ENCODE measurements around the gene BAHCC1.

BAHCC1 gene

GRCh38 chr17:81464586-81464985 lies 69.3 kb downstream of the BAHCC1 start:
- no peak for DNase-seq

GRCh38 chr17:81465910-81466309 lies 70.7 kb downstream of the BAHCC1 start:
- DNase-seq, result no peak

GRCh38 chr17:81466564-81467472 lies 71.6 kb downstream of the BAHCC1 start:
- DNase-seq, result no peak

- no peak for DNase-seq
These were observed 73.0 kb downstream of the BAHCC1 start for GRCh38 chr17:81468111-81468769.

GRCh38 chr17:81468770-81469121 lies 73.5 kb downstream of the BAHCC1 start:
- no peak for DNase-seq

- DNase-seq, result no peak
These were observed 74.0 kb downstream of the BAHCC1 start for GRCh38 chr17:81469266-81469665.

- no peak for DNase-seq
These were observed 75.2 kb downstream of the BAHCC1 start for GRCh38 chr17:81470270-81470943.

GRCh38 chr17:81470944-81471817 lies 75.9 kb downstream of the BAHCC1 start:
- no peak for DNase-seq

- peak in 1 of 2 donors; percentile 27 for DNase-seq
These were observed 76.7 kb downstream of the BAHCC1 start for GRCh38 chr17:81471818-81472456.

GRCh38 chr17:81473019-81473418 lies 77.8 kb downstream of the BAHCC1 start:
- DNase-seq, result no peak

GRCh38 chr17:81474958-81475357 lies 79.7 kb downstream of the BAHCC1 start:
- no peak for DNase-seq

- no peak for DNase-seq
These were observed 80.8 kb downstream of the BAHCC1 start for GRCh38 chr17:81476097-81476496.

GRCh38 chr17:81476635-81477034 lies 81.4 kb downstream of the BAHCC1 start:
- DNase-seq, result no peak

- DNase-seq, result no peak
These were observed 81.9 kb downstream of the BAHCC1 start for GRCh38 chr17:81477173-81477572.

- no peak for DNase-seq
These were observed 82.9 kb downstream of the BAHCC1 start for GRCh38 chr17:81478119-81478518.

- DNase-seq, result no peak
These were observed 84.2 kb downstream of the BAHCC1 start for GRCh38 chr17:81479175-81480071.

- DNase-seq, result no peak
These were observed 85.1 kb downstream of the BAHCC1 start for GRCh38 chr17:81480140-81481072.

GRCh38 chr17:81481073-81481799 lies 86.0 kb downstream of the BAHCC1 start:
- DNase-seq, result peak; percentile 71 to 83

Measured in CD4-positive, alpha-beta T cell treated with Interleukin-1 beta for 1 hour (primary cell).